Gastroesophageal sphincter (tissue), 4 donors: Measurements from ENCODE around the gene SH2D7. TPM values are rescaled to one million over a fixed set of nuclear protein-coding genes. Genes with fewer than 3 reads are reported as not detected.

Experiments used
- ATAC-seq: fragments of 150-250 bp; one replicate; pipeline ENCODE4 v1.9.1; 2016; ENCODE audit warnings: mild to moderate bottlenecking, moderate library complexity
- H3K27ac ChIP-seq, 4 donors: fragments of 200-600 bp; sonication (generic) in 3 of 4; 1 replicate in 3 of 4; 2 replicates in 1 of 4; pipeline ENCODE4 v1.5.1; 2016 to 2019
- H3K27me3 ChIP-seq: fragments of 200-600 bp; sonication (generic); one replicate; pipeline ENCODE4 v1.5.1; 2019
- H3K36me3 ChIP-seq, 2 donors: fragments of 200-600 bp; sonication (generic); one replicate each; pipeline ENCODE4 v1.5.1; 2019; ENCODE audit warnings: control low read depth in 1 of 2
- H3K4me1 ChIP-seq, 3 donors: fragments of 200-600 bp; sonication (generic); 1 replicate in 2 of 3; 2 replicates in 1 of 3; pipeline ENCODE4 v1.5.1; 2016 to 2019; ENCODE audit warnings: control low read depth in 2 of 3
- H3K4me3 ChIP-seq, 2 donors: fragments of 200-600 bp; sonication (generic); one replicate each; pipeline ENCODE4 v1.5.1; 2019; ENCODE audit warnings: mild to moderate bottlenecking in 1 of 2, moderate library complexity in 1 of 2
- H3K9me3 ChIP-seq, 3 donors: fragments of 200-600 bp; sonication (generic); one replicate each; pipeline ENCODE4 v1.5.1; 2017 to 2019; ENCODE audit warnings: control low read depth in 2 of 3
- CTCF ChIP-seq, 4 experiments: fragments of 200-600 bp in 2 of 4; fragments of 450-650 bp in 2 of 4; sonication (generic) in 1 of 4; IDR thresholded peaks; one replicate each; pipeline ENCODE4 v1.5.1; 2017 to 2019; ENCODE audit warnings: antibody characterized with exemption in 4 of 4, mild to moderate bottlenecking in 2 of 4, moderate library complexity in 2 of 4
- EP300 ChIP-seq: sonication (generic); formaldehyde crosslinking; IDR thresholded peaks from one replicate; pipeline ENCODE4 v1.6.1; 2017; ENCODE audit warnings: antibody characterized with exemption, mild to moderate bottlenecking
- POLR2A ChIP-seq, 2 donors: fragments of 450-650 bp; IDR thresholded peaks; one replicate each; pipeline ENCODE4 v1.6.1; 2017; ENCODE audit warnings: antibody characterized with exemption in 2 of 2, mild to moderate bottlenecking in 2 of 2, moderate library complexity in 1 of 2
- POLR2AphosphoS5 ChIP-seq: sonication (generic); formaldehyde crosslinking; IDR thresholded peaks from one replicate; pipeline ENCODE4 v1.6.1; 2017; ENCODE audit warnings: antibody characterized with exemption
- WGBS, 2 donors: methylation state at CpG; one replicate each; pipeline ENCODE4 v1.1.5; 2018; ENCODE audit warnings: low coverage in 1 of 2; 5-methylcytosine and 5-hydroxymethylcytosine counted together
- total RNA-seq, 4 donors: library from RNA; depleted of rRNA; stranded (reverse); fragments of >200 nt; gene quantifications; one replicate each; pipeline ENCODE4 v1.1.0, GENCODE V29; 2016

Gene SH2D7
- total RNA-seq, 4 donors from 2014 or later = not detected

GRCh38 chr15:78051596-78051995 lies 40.8 kb upstream of the SH2D7 start:
- no peak for ATAC-seq
- no peak for TF ChIP-seq POLR2AphosphoS5
- no peak for TF ChIP-seq CTCF (IDR thresholded peaks at IDR 0.05)
- no peak for TF ChIP-seq POLR2A (IDR thresholded peaks at IDR 0.05)
- no peak for TF ChIP-seq EP300
- Histone ChIP-seq H3K4me3 (no peak overlapping the region), H3K4me1 (peaks cover 0 to 90% (median 59%) of the 10 kb centered on the region in 3 donors), H3K27me3 (no peaks in the 10 kb centered on the region), H3K9me3 (no peaks in the 10 kb centered on the region), H3K27ac (no peak overlapping the region), H3K36me3 (peaks cover 0 to 21% of the 10 kb centered on the region in 2 donors)
- WGBS, 2 donors = 69 to 84% methylated on average over 3 of the region's 3 CpGs

DNA sequence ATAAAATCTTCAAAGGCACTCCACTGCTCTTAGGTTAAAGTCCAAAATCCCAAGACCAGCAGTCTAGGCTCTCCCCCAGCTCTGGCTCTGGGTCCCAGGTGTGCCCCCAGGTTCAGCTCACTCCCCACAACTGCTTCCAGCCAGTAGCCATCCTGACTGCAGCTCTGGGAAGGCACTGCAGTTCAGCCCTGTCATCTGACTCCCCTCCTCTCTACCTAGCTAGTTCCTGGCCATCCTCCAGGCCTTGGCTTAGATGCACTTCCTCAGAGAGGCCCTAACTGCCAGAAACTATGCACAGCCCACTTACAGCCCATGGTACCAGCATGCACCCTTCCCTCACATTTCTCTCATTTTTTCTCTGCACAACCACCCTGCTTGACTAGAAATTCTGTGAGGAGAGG lies 40.4 kb upstream of the SH2D7 start:
- Histone ChIP-seq H3K4me1 (peaks cover 0 to 90% (median 60%) of the 10 kb centered on the region in 3 donors), H3K9me3 (no peaks in the 10 kb centered on the region), H3K36me3 (peaks cover 0 to 21% of the 10 kb centered on the region in 2 donors), H3K27me3 (no peaks in the 10 kb centered on the region), H3K27ac (no peak overlapping the region), H3K4me3 (no peak overlapping the region)
- ATAC-seq = no peak
- no peak for TF ChIP-seq EP300

DNA sequence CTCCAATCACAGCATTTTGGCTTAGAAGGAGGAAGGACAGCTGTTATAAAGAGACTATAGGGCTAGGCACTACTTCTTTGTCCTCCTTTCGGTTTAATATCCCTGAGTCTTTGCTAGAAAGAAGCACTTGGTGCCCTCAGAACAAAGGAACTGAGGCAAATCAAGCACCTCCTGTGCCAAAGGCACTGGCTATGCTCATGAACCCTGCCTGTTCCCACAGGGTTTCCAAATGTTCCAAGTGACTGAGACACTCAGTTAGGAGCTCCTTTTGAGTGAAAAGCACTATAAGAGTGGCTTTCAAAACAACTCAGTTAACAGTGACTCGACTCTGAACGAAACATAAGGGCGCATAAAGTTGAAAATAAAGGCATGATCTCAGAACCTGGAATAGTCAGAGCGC lies 39.8 kb upstream of the SH2D7 start:
- Histone ChIP-seq H3K4me1 (peaks cover 0 to 90% (median 62%) of the 10 kb centered on the region in 3 donors), H3K4me3 (no peak overlapping the region), H3K27ac (no peak overlapping the region), H3K36me3 (peaks cover 0 to 21% of the 10 kb centered on the region in 2 donors), H3K27me3 (no peaks in the 10 kb centered on the region), H3K9me3 (no peaks in the 10 kb centered on the region)
- ATAC-seq = no peak
- 82 to 86% methylated on average over 5 of the region's 5 CpGs for WGBS, 2 donors
- TF ChIP-seq POLR2A (IDR thresholded peaks at IDR 0.05) (no peak), EP300 (no peak), CTCF (IDR thresholded peaks at IDR 0.05) (no peak), POLR2AphosphoS5 (no peak)

- Histone ChIP-seq H3K27me3 (no peaks in the 10 kb centered on the region), H3K4me3 (no peak overlapping the region), H3K36me3 (peaks cover 0 to 21% of the 10 kb centered on the region in 2 donors), H3K9me3 (no peaks in the 10 kb centered on the region), H3K4me1 (peaks cover 0 to 90% (median 58%) of the 10 kb centered on the region in 3 donors), H3K27ac (no peak overlapping the region)
- TF ChIP-seq POLR2A (IDR thresholded peaks at IDR 0.05) (no peak), EP300 (no peak), CTCF (IDR thresholded peaks at IDR 0.05) (no peak), POLR2AphosphoS5 (no peak)
- no peak for ATAC-seq
- 66 to 80% methylated on average over 2 of the region's 2 CpGs for WGBS, 2 donors
Observed at GRCh38 chr15:78054518-78054917, 37.8 kb upstream of the SH2D7 start.

DNA sequence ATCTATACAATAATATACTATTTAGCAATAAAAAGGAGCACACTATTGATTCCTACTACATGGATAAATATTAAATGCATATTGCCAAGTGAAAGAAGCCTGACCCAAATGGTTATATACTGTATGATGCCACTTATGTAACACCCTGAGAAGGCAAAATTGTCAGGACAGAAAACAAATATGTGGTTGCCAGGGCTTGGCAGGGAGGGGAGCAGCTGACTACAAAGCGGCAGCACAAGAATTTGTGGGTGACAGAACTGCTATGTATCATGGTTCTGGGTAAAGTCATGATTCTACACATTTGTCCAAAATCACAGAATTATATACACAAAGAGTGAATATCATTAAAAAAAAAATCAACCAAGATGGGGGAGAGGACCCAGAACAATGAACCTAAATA lies 37.4 kb upstream of the SH2D7 start:
- no peak overlapping the region for H3K4me3 ChIP-seq
- 70 to 80% methylated on average over 1 of the region's 1 CpG for WGBS, 2 donors
- peaks cover 0 to 90% (median 58%) of the 10 kb centered on the region in 3 donors for H3K4me1 ChIP-seq
- no peaks in the 10 kb centered on the region for H3K9me3 ChIP-seq
- no peak overlapping the region for H3K27ac ChIP-seq
- H3K36me3 ChIP-seq = peaks cover 0 to 21% of the 10 kb centered on the region in 2 donors
- TF ChIP-seq EP300 (no peak), CTCF (IDR thresholded peaks at IDR 0.05) (no peak), POLR2AphosphoS5 (no peak), POLR2A (IDR thresholded peaks at IDR 0.05) (no peak)
- ATAC-seq = no peak
- H3K27me3 ChIP-seq = no peaks in the 10 kb centered on the region
